HL-60 (cell line): ENCODE results near the gene NPC2.

Source experiments
- DNase-seq, 2 experiments: peaks; one replicate each; pipeline ENCODE4 v3.0.0-alpha.2; 2010 to 2020; ENCODE audit warnings: low read depth in 1 of 2, low spot score in 1 of 2
- H3K27ac ChIP-seq: fragments of 250-450 bp; sonication (Bioruptor Pico); replicated peaks from 2 replicates; pipeline ENCODE4 v1.5.1; 2020; ENCODE audit warnings: mild to moderate bottlenecking, moderate library complexity
- H3K27me3 ChIP-seq: fragments of 250-450 bp; sonication (Bioruptor Pico); 2 replicates; pipeline ENCODE4 v1.5.1; 2021; ENCODE audit warnings: mild to moderate bottlenecking, moderate library complexity; ENCODE audit not compliant: insufficient read depth, poor library complexity, severe bottlenecking
- H3K4me3 ChIP-seq: replicated peaks from 2 replicates; pipeline ENCODE4 v1.5.1; 2011; ENCODE audit warnings: mild to moderate bottlenecking, control low read depth, low read length; ENCODE audit not compliant: insufficient read depth
- GABPA ChIP-seq: IDR thresholded peaks from 2 replicates; pipeline ENCODE4 v1.6.1; 2012; ENCODE audit warnings: low read depth
- POLR2AphosphoS5 ChIP-seq: IDR thresholded peaks from 2 replicates; pipeline ENCODE4 v1.6.1; 2012; ENCODE audit warnings: low read depth
- SPI1 ChIP-seq: IDR thresholded peaks from 2 replicates; pipeline ENCODE4 v1.6.1; 2012; ENCODE audit warnings: low read depth, mild to moderate bottlenecking, borderline replicate concordance
- TF ChIP-seq, protein P1 (sequence below): IDR thresholded peaks from 2 replicates; pipeline ENCODE4 v1.6.1; 2012; ENCODE audit warnings: low read depth; ENCODE audit not compliant: insufficient replicate concordance
- TF ChIP-seq, protein P2 (sequence below): IDR thresholded peaks from one replicate; pipeline ENCODE4 v1.5.1; 2011; ENCODE audit warnings: low read length, control low read depth, inconsistent platforms; ENCODE audit not compliant: insufficient read depth

NPC2 gene

DNA sequence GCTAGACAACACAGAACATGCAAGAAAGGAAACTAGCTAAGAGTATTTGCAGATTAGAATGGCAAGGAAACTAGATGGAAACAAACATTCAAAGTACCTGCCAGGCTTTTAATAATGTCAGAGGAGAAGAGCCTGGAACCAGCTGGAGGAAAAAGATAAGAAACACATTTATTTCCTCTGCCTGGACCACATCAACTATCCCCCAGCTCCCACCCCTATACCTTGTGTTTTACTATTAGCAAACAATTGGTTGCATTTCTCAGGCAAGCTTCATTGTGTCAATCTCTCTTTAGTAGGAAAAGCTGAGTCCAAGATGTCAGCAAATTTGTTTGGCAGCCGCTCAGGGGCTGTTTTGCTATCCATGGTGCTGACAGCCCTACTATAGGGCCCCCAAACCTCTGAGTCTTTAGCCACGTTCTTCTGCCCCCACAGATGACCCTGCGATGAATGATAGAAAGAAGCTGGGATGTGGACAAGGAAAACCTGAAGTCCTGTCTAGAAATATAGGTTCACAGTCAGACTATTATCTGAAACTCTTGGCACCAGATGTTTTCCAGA, 55.5 kb downstream of the NPC2 start:
- Histone ChIP-seq H3K27me3 (no peaks in the 10 kb centered on the region), H3K4me3 (no peak overlapping the region), H3K27ac (no peak overlapping the region)
- no peak for DNase-seq
- TF ChIP-seq, protein P1, sequence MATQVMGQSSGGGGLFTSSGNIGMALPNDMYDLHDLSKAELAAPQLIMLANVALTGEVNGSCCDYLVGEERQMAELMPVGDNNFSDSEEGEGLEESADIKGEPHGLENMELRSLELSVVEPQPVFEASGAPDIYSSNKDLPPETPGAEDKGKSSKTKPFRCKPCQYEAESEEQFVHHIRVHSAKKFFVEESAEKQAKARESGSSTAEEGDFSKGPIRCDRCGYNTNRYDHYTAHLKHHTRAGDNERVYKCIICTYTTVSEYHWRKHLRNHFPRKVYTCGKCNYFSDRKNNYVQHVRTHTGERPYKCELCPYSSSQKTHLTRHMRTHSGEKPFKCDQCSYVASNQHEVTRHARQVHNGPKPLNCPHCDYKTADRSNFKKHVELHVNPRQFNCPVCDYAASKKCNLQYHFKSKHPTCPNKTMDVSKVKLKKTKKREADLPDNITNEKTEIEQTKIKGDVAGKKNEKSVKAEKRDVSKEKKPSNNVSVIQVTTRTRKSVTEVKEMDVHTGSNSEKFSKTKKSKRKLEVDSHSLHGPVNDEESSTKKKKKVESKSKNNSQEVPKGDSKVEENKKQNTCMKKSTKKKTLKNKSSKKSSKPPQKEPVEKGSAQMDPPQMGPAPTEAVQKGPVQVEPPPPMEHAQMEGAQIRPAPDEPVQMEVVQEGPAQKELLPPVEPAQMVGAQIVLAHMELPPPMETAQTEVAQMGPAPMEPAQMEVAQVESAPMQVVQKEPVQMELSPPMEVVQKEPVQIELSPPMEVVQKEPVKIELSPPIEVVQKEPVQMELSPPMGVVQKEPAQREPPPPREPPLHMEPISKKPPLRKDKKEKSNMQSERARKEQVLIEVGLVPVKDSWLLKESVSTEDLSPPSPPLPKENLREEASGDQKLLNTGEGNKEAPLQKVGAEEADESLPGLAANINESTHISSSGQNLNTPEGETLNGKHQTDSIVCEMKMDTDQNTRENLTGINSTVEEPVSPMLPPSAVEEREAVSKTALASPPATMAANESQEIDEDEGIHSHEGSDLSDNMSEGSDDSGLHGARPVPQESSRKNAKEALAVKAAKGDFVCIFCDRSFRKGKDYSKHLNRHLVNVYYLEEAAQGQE = peak; percentile 89
- no peak for TF ChIP-seq GABPA
- TF ChIP-seq POLR2AphosphoS5 = no peak
- no peak for TF ChIP-seq SPI1
- TF ChIP-seq, protein P2, sequence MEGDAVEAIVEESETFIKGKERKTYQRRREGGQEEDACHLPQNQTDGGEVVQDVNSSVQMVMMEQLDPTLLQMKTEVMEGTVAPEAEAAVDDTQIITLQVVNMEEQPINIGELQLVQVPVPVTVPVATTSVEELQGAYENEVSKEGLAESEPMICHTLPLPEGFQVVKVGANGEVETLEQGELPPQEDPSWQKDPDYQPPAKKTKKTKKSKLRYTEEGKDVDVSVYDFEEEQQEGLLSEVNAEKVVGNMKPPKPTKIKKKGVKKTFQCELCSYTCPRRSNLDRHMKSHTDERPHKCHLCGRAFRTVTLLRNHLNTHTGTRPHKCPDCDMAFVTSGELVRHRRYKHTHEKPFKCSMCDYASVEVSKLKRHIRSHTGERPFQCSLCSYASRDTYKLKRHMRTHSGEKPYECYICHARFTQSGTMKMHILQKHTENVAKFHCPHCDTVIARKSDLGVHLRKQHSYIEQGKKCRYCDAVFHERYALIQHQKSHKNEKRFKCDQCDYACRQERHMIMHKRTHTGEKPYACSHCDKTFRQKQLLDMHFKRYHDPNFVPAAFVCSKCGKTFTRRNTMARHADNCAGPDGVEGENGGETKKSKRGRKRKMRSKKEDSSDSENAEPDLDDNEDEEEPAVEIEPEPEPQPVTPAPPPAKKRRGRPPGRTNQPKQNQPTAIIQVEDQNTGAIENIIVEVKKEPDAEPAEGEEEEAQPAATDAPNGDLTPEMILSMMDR = no peak

DNA sequence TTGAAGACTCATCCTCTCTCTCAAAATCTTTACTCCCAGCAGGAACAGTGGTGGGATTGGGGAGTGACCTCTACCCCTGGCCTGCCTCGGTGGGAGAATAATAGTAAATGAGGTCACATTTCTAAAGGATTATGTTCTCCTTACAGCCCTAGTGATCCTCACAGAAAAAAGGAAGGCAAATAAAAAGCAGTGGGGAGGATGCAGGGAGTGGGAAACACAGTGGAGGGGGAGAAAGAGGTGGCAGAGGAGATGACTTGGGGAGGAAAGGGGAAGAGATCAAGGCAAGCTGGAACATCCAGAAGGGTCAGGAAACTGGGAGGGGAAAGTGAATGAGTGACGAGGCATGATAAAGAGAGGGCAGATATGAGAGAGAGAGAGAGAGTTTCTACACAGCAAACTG, 58.8 kb downstream of the NPC2 start:
- no peak overlapping the region for H3K27ac ChIP-seq
- no peak overlapping the region for H3K4me3 ChIP-seq
- no peak for DNase-seq
- TF ChIP-seq POLR2AphosphoS5 (no peak), GABPA (no peak), SPI1 (no peak)
- TF ChIP-seq, protein P2 = no peak
- TF ChIP-seq, protein P1 = no peak
- no peaks in the 10 kb centered on the region for H3K27me3 ChIP-seq

DNA sequence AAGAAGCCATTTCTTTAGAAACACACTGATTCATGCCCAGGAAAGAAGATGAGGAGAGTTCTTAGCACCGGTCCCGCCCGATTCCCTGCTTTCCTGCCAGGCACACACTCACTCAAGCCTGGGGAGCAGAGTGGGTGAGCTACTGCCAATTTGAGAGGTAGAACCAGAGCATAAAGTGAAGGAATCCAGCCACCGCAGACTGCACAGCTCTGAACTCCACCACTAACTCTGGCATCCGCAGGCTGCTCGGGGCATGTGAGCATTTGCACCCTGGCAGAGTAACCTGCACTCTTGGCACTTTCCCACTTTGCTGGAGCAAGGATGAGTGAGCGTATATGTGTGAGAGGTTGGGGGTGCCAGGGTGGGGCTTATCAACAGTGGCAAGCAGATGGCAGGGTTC, 63.1 kb downstream of the NPC2 start:
- no peak overlapping the region for H3K4me3 ChIP-seq
- no peak overlapping the region for H3K27ac ChIP-seq
- H3K27me3 ChIP-seq = no peaks in the 10 kb centered on the region
- DNase-seq = no peak
- TF ChIP-seq SPI1 = no peak
- TF ChIP-seq, protein P1 = no peak
- TF ChIP-seq GABPA = no peak
- TF ChIP-seq POLR2AphosphoS5 = no peak
- TF ChIP-seq, protein P2 = no peak
